DOHH2 (cell line): ENCODE results near the gene MAOA.

ENCODE experiments used
- CTCF ChIP-seq: fragments of 200-600 bp; sonication (generic); IDR thresholded peaks from one replicate; pipeline ENCODE4 v1.5.1; 2014; ENCODE audit warnings: antibody characterized with exemption, mild to moderate bottlenecking, low read depth, low read length; ENCODE audit not compliant: poor library complexity, severe bottlenecking
- EZH2phosphoT487 ChIP-seq: fragments of 200-600 bp; sonication (generic); IDR thresholded peaks from 2 replicates; pipeline ENCODE4 v1.6.1; 2017; ENCODE audit warnings: borderline replicate concordance, mild to moderate bottlenecking, antibody characterized with exemption, low read length, moderate library complexity, mixed read lengths

- TF ChIP-seq CTCF (no peak), EZH2phosphoT487 (no peak)
Observed at GRCh38 chrX:43785930-43786591, 130.0 kb downstream of the MAOA start.
